BLaER1 treated with 17β-estradiol and CSF1 and Interleukin-3, amounts not matched to agents 10 nM and 100 nM (cell line): ENCODE data around the gene CROCC.

Experiments used
- H3K27ac ChIP-seq, 11 experiments: shearing (Covaris generic); formaldehyde crosslinking; 2 replicates each; pipeline ENCODE4 v1.8.1; 2022
- H3K27me3 ChIP-seq, 11 experiments: shearing (Covaris generic); formaldehyde crosslinking; 2 replicates each; pipeline ENCODE4 v1.8.1; 2022
- H3K36me3 ChIP-seq, 11 experiments: shearing (Covaris generic); formaldehyde crosslinking; 2 replicates each; pipeline ENCODE4 v1.8.1; 2022
- H3K4me1 ChIP-seq, 10 experiments: shearing (Covaris generic); formaldehyde crosslinking; 2 replicates each; pipeline ENCODE4 v1.8.1; 2022
- H3K4me2 ChIP-seq, 11 experiments: shearing (Covaris generic); formaldehyde crosslinking; 2 replicates each; pipeline ENCODE4 v1.8.1; 2022
- H3K4me3 ChIP-seq, 10 experiments: shearing (Covaris generic); formaldehyde crosslinking; 2 replicates each; pipeline ENCODE4 v1.8.1; 2022
- H3K9ac ChIP-seq, 11 experiments: shearing (Covaris generic); formaldehyde crosslinking; 2 replicates each; pipeline ENCODE4 v1.8.1; 2022
- H3K9me3 ChIP-seq, 11 experiments: shearing (Covaris generic); formaldehyde crosslinking; replicated peaks in 1 of 11; 2 replicates each; pipeline ENCODE4 v1.8.1; 2022
- H4K20me1 ChIP-seq, 11 experiments: shearing (Covaris generic); formaldehyde crosslinking; 2 replicates each; pipeline ENCODE4 v1.8.1; 2022
- Cebpa-rat ChIP-seq, 11 experiments: shearing (Covaris generic); IDR thresholded peaks; 2 replicates each; pipeline ENCODE4 v1.8.1; 2022

Gene CROCC

DNA sequence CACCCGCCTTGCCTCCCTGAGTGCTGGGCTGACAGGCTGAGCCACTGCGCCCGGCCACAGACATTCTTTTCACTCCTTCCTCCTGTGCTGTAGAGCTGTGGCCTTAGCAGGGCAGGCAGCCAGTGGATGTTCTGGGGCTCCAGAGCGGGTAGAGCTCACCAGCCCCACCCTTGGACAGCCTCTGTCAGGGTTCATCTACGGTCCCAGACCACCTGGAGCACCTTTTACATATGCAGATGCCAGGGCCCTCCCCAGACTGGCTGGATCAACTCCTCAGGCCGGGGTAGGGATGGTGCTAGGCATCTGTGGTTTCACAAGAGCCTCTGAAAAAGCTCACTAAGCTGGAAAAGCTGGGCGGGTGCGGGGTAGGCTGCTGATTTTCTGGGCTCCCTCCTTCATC is 85.4 kb downstream of the CROCC start:
- peaks cover 22 to 88% (median 64%) of the 10 kb centered on the region in 11 experiments; a peak in 21 of 22 replicates for H4K20me1 ChIP-seq
- no peak overlapping the region; a peak in 1 of 22 replicates for H3K27ac ChIP-seq
- no peaks in the 10 kb centered on the region for H3K9me3 ChIP-seq
- H3K4me3 ChIP-seq = no peak overlapping the region
- H3K4me2 ChIP-seq = 0 out of 22 replicates have a peak overlapping the region, but pooled peaks of 1 of the 11 experiments have one; percentile 15
- no peak for TF ChIP-seq Cebpa-rat (IDR thresholded peaks at IDR 0.05)
- H3K9ac ChIP-seq = no peak overlapping the region
- H3K4me1 ChIP-seq = peaks cover 26 to 45% (median 38%) of the 10 kb centered on the region in 10 experiments
- H3K27me3 ChIP-seq = no peaks in the 10 kb centered on the region
- peaks cover 30 to 54% (median 44%) of the 10 kb centered on the region in 11 experiments for H3K36me3 ChIP-seq

DNA sequence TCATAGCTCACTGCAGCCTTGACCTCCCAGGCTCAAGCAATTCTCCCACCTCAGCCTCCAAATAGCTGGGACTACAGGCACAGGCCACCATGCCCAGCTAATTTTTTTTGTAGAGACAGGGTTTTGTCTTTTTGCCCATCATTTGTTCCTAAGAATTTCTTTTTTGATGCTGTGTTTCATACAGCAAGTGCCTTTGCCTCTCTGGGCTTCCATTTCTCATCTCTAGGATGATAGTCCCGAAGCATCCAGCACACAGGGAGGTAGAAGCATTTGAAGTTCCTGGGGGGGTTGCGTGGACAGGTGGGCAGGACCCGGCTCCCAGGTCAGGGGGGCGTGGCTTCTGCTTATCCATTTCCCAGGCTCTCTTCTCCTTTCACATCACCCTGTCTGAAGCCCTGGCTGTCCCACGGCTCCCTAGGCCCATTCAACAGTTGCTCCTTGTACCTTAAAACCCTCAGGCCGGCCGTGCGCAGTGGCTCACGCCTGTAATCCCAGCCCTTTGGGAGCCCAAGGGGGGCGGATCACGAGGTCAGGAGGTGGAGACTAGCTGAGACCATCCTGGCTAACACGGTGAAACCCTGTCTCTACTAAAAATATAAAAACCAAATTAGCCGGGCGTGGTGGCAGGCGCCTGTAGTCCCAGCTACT is 86.6 kb downstream of the CROCC start:
- Histone ChIP-seq H3K27ac (peak overlapping the region in 3 of 11 experiments; percentile 4 to 86 (median 75); a peak in 6 of 22 replicates), H3K9ac (peak overlapping the region in 3 of 11 experiments; percentile 41 to 89 (median 45); a peak in 5 of 22 replicates), H3K4me1 (peaks cover 37 to 57% (median 50%) of the 10 kb centered on the region in 10 experiments), H3K9me3 (no peaks in the 10 kb centered on the region), H3K4me2 (peak overlapping the region in 10 of 11 experiments; percentile 94 to 100 (median 98); a peak in 19 of 22 replicates), H4K20me1 (peaks cover 22 to 86% (median 64%) of the 10 kb centered on the region in 11 experiments; a peak in 21 of 22 replicates), H3K27me3 (no peaks in the 10 kb centered on the region), H3K4me3 (no peak overlapping the region; a peak in 1 of 20 replicates), H3K36me3 (peaks cover 18 to 41% (median 33%) of the 10 kb centered on the region in 11 experiments)
- TF ChIP-seq Cebpa-rat (IDR thresholded peaks at IDR 0.05) = no peak

DNA sequence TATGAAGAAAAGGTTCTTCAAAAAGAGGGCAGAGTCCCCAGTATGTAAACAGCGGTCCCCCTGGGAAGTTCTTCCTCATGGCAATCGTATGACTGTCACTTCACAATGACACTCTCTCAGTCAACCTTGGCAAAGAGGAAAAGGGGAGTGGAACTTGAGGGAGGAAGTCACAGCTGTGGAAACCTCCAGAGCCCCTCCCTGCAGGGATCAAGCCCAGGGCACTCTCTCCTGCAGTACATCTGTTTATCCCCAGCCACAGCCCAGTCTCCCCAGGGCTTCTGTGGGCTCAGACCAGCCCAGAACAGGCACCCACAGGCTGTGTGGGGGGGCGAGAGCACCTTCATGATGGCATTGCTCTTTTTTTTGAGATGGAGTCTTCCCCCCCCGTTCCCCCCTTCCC is 88.0 kb downstream of the CROCC start:
- Histone ChIP-seq H3K4me1 (peaks cover 51 to 71% (median 64%) of the 10 kb centered on the region in 10 experiments), H3K9me3 (no peaks in the 10 kb centered on the region), H3K27me3 (no peaks in the 10 kb centered on the region), H3K4me3 (peak overlapping the region in 8 of 10 experiments; percentile 8 to 98 (median 94); a peak in 11 of 20 replicates), H3K36me3 (peaks cover 9 to 28% (median 21%) of the 10 kb centered on the region in 11 experiments; a peak in 21 of 22 replicates), H3K27ac (peak overlapping the region in 9 of 11 experiments; percentile 48 to 90 (median 77); a peak in 18 of 22 replicates), H4K20me1 (peaks cover 22 to 75% (median 55%) of the 10 kb centered on the region in 11 experiments; a peak in 21 of 22 replicates), H3K4me2 (peak overlapping the region; percentile 94 to 100 (median 98)), H3K9ac (peak overlapping the region in 10 of 11 experiments; percentile 4 to 89 (median 80); a peak in 14 of 22 replicates)
- no peak for TF ChIP-seq Cebpa-rat (IDR thresholded peaks at IDR 0.05)

DNA sequence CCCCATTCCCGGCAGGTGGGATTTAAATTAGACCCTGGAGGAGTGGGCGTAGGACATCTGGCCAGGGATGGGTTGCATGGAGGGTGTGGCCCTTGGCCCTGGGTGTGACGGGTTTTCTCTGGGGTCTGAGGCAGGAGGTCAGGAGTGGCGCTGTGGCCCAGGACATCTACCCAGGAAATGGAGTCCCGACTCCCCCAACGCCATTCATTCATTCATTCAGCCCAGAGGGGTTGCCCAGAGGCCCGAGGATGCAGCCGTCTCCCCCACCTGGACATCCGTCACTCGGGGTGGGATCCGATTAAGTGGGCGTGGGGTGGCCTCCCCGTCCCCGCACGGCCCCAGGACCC is 89.3 kb downstream of the CROCC start:
- H3K27me3 ChIP-seq = no peaks in the 10 kb centered on the region
- peaks cover 22 to 61% (median 43%) of the 10 kb centered on the region in 11 experiments; a peak in 21 of 22 replicates for H4K20me1 ChIP-seq
- H3K4me1 ChIP-seq = peaks cover 57 to 76% (median 70%) of the 10 kb centered on the region in 10 experiments
- TF ChIP-seq Cebpa-rat (IDR thresholded peaks at IDR 0.05) = no peak
- H3K4me2 ChIP-seq = peak overlapping the region; percentile 94 to 100 (median 98)
- peak overlapping the region in 10 of 11 experiments; percentile 39 to 90 (median 78); a peak in 20 of 22 replicates for H3K27ac ChIP-seq
- H3K9me3 ChIP-seq = no peaks in the 10 kb centered on the region
- peaks cover 0 to 15% (median 7%) of the 10 kb centered on the region in 11 experiments; a peak in 12 of 22 replicates for H3K36me3 ChIP-seq
- peak overlapping the region; percentile 77 to 90 (median 84) for H3K9ac ChIP-seq
- peak overlapping the region; percentile 83 to 98 (median 92) for H3K4me3 ChIP-seq

- Histone ChIP-seq H3K4me1 (peaks cover 57 to 76% (median 70%) of the 10 kb centered on the region in 10 experiments), H3K27ac (peak within 1 kb of the TSS in 10 of 11 experiments; percentile 39 to 90 (median 78); a peak in 21 of 22 replicates), H3K36me3 (peaks cover 0 to 12% (median 3%) of the 10 kb centered on the region in 11 experiments; a peak in 9 of 22 replicates), H4K20me1 (peaks cover 20 to 55% (median 40%) of the 10 kb centered on the region in 11 experiments; a peak in 21 of 22 replicates), H3K27me3 (no peaks in the 10 kb centered on the region), H3K9ac (peak within 1 kb of the TSS; percentile 77 to 90 (median 84)), H3K4me2 (peak within 1 kb of the TSS; percentile 94 to 100 (median 98)), H3K4me3 (peak within 1 kb of the TSS; percentile 83 to 98 (median 92)), H3K9me3 (no peaks in the 10 kb centered on the region)
- TF ChIP-seq Cebpa-rat (IDR thresholded peaks at IDR 0.05) = no peak
These were observed 89.9 kb downstream of the CROCC start, which contains the start of gene ATP13A2 for GRCh38 chr1:17011439-17012307. TSS of gene ATP13A2 (minus strand) at chr1:17011928. CDS start at chr1:17011738, 190 bp downstream.

- H4K20me1 ChIP-seq = peaks cover 15 to 48% (median 30%) of the 10 kb centered on the region in 11 experiments; a peak in 21 of 22 replicates
- H3K27ac ChIP-seq = peak overlapping the region in 5 of 11 experiments; percentile 53 to 74 (median 58); a peak in 9 of 22 replicates
- TF ChIP-seq Cebpa-rat (IDR thresholded peaks at IDR 0.05) = no peak
- H3K36me3 ChIP-seq = peaks cover under 1 to 19% (median 7%) of the 10 kb centered on the region in 11 experiments; a peak in 20 of 22 replicates
- H3K4me2 ChIP-seq = peak overlapping the region; percentile 70 to 100 (median 98)
- H3K27me3 ChIP-seq = no peaks in the 10 kb centered on the region
- no peak overlapping the region for H3K4me3 ChIP-seq
- H3K4me1 ChIP-seq = peaks cover 57 to 70% (median 67%) of the 10 kb centered on the region in 10 experiments
- H3K9ac ChIP-seq = 0 out of 22 replicates have a peak overlapping the region, but pooled peaks of 1 of the 11 experiments have one; percentile 53
- H3K9me3 ChIP-seq = no peaks in the 10 kb centered on the region
These were observed 91.2 kb downstream of the CROCC start for GRCh38 chr1:17012775-17013490.

- H3K4me3 ChIP-seq = peak overlapping the region in 2 of 10 experiments; percentile 10 to 28; a peak in 1 of 20 replicates
- peak overlapping the region in 7 of 11 experiments; percentile 24 to 74 (median 53); a peak in 12 of 22 replicates for H3K27ac ChIP-seq
- TF ChIP-seq Cebpa-rat (IDR thresholded peaks at IDR 0.05) = no peak
- H3K36me3 ChIP-seq = peaks cover 8 to 20% (median 15%) of the 10 kb centered on the region in 11 experiments; a peak in 21 of 22 replicates
- peaks cover 57 to 62% (median 60%) of the 10 kb centered on the region in 10 experiments for H3K4me1 ChIP-seq
- H3K9me3 ChIP-seq = no peaks in the 10 kb centered on the region
- H3K27me3 ChIP-seq = no peaks in the 10 kb centered on the region
- peaks cover 11 to 48% (median 23%) of the 10 kb centered on the region in 11 experiments; a peak in 21 of 22 replicates for H4K20me1 ChIP-seq
- peak overlapping the region; percentile 70 to 100 (median 98) for H3K4me2 ChIP-seq
- peak overlapping the region in 8 of 11 experiments; percentile 7 to 60 (median 12); a peak in 12 of 22 replicates for H3K9ac ChIP-seq
These were observed 92.0 kb downstream of the CROCC start for GRCh38 chr1:17013491-17014320.
